GM12878 (cell line): ENCODE data around the gene CREG1. TPM values are rescaled to one million over a fixed set of nuclear protein-coding genes. Genes with fewer than 3 reads are reported as not detected.

Experiments used
- ATAC-seq: fragments of 200-7000 bp; cut with Tn5 transposase; 3 replicates; pipeline ENCODE4 v1.9.1; 2020; ENCODE audit warnings: mild to moderate bottlenecking, moderate library complexity
- BruUV-seq: library from RNA; stranded (reverse); fragments of 400-500 nt; replicated peaks from 2 replicates; lab custom pipeline; 2021; lab: Mats Ljungman, UMichigan
- CTCF ChIA-PET: fragments of 300-600 bp; sonication (Branson Sonifier 250); formaldehyde crosslinking; extraction: SDS; loops from one replicate; lab custom pipeline; 2021; ENCODE audit warnings: inconsistent platforms; lab: Yijun Ruan, JAX
- POLR2A ChIA-PET: fragments of 350-600 bp; formaldehyde crosslinking; extraction: SDS; loops from one replicate; lab custom pipeline; 2021; ENCODE audit warnings: inconsistent platforms; lab: Charles Lee
- RAD21 ChIA-PET: fragments of 300-600 bp; sonication (Branson Sonifier 250); formaldehyde crosslinking; loops from one replicate; lab custom pipeline; 2023; ENCODE audit warnings: antibody characterized with exemption; ENCODE audit not compliant: unreplicated experiment; lab: Charles Lee
- SMC1A ChIA-PET: fragments of 300-600 bp; sonication (Branson Sonifier 250); formaldehyde crosslinking; loops from one replicate; lab custom pipeline; 2023; ENCODE audit not compliant: unreplicated experiment, uncharacterized antibody; lab: Charles Lee
- DNase-seq: peaks from one replicate; pipeline ENCODE4 v3.0.0-alpha.2; 2011; ENCODE audit warnings: low read depth, low spot score
- FAIRE-seq: peaks from 3 replicates; lab custom pipeline; 2011; peaks lifted over from hg19 to GRCh38; lab: Jason Lieb, UNC
- H2AFZ ChIP-seq: 2 replicates; pipeline ENCODE4 v1.6.0; 2011; ENCODE audit warnings: low read depth, low read length, control low read depth; ENCODE audit not compliant: control insufficient read depth
- H3K27ac ChIP-seq: 2 replicates; pipeline ENCODE4 v1.5.1; 2011; ENCODE audit warnings: control low read depth; ENCODE audit not compliant: control insufficient read depth, insufficient read depth
- H3K27me3 ChIP-seq, 2 experiments: replicated peaks in 1 of 2; 2 replicates each; pipeline versions ENCODE4 v1.6.0 to v1.6.1; 2011; ENCODE audit warnings: low read length in 1 of 2; ENCODE audit not compliant: control insufficient read depth in 2 of 2, insufficient read depth in 2 of 2
- H3K36me3 ChIP-seq, 2 experiments: 2 replicates each; pipeline ENCODE4 v1.5.1; 2011; ENCODE audit warnings: low read length in 1 of 2; ENCODE audit not compliant: control insufficient read depth in 2 of 2, insufficient read depth in 2 of 2
- H3K4me1 ChIP-seq: 2 replicates; pipeline ENCODE4 v1.6.1; 2011; ENCODE audit warnings: mild to moderate bottlenecking, low read length, moderate library complexity, mixed read lengths; ENCODE audit not compliant: control insufficient read depth, insufficient read depth
- H3K4me2 ChIP-seq: 2 replicates; pipeline ENCODE4 v1.6.0; 2011; ENCODE audit warnings: control low read depth; ENCODE audit not compliant: control insufficient read depth, insufficient read depth
- H3K4me3 ChIP-seq: fragments of 200-600 bp; sonication (generic); 2 replicates; pipeline ENCODE4 v1.5.1; 2016
- H3K79me2 ChIP-seq: 2 replicates; pipeline ENCODE4 v1.6.0; 2011; ENCODE audit warnings: low read length; ENCODE audit not compliant: control insufficient read depth, insufficient read depth
- H3K9ac ChIP-seq: 2 replicates; pipeline ENCODE4 v1.8.0; 2011; ENCODE audit warnings: low read length, control low read depth, mixed read lengths; ENCODE audit not compliant: control insufficient read depth, insufficient read depth
- H3K9me3 ChIP-seq: replicated peaks from 3 replicates; pipeline ENCODE4 v1.5.1; 2011; ENCODE audit warnings: mild to moderate bottlenecking, low read length; ENCODE audit not compliant: control insufficient read depth, insufficient read depth
- H4K20me1 ChIP-seq: 2 replicates; pipeline ENCODE4 v1.6.0; 2011; ENCODE audit not compliant: control insufficient read depth, insufficient read depth
- BCLAF1 ChIP-seq: fragments of 450-650 bp; IDR thresholded peaks from 2 replicates; pipeline ENCODE4 v1.6.1; 2017; ENCODE audit warnings: antibody characterized with exemption, mild to moderate bottlenecking, moderate library complexity
- CBFB ChIP-seq: IDR thresholded peaks from 2 replicates; pipeline ENCODE4 v1.6.1; 2016; ENCODE audit warnings: antibody characterized with exemption, low read depth
- CTCF ChIP-seq, 3 experiments: IDR thresholded peaks in 2 of 3; conservative IDR thresholded peaks in 1 of 3; 2 replicates each; pipeline ENCODE4 v1.5.1; 2011; ENCODE audit warnings: low read depth in 3 of 3, low read length in 3 of 3, mild to moderate bottlenecking in 3 of 3, control low read depth in 2 of 3, moderate library complexity in 2 of 3, inconsistent platforms in 1 of 3, mixed read lengths in 1 of 3; ENCODE audit not compliant: control insufficient read depth in 2 of 3, insufficient read depth in 1 of 3; ENCODE audit errors: extremely low read depth in 1 of 3
- E4F1 ChIP-seq: fragments of 450-650 bp; IDR thresholded peaks from 2 replicates; pipeline ENCODE4 v1.6.1; 2018; ENCODE audit warnings: borderline replicate concordance, mild to moderate bottlenecking; ENCODE audit not compliant: partially characterized antibody
- IKZF1 ChIP-seq: fragments of 450-650 bp; conservative IDR thresholded peaks from 2 replicates; pipeline ENCODE4 v1.6.1; 2017; ENCODE audit warnings: antibody characterized with exemption, mild to moderate bottlenecking
- NR2C1 ChIP-seq: fragments of 450-650 bp; IDR thresholded peaks from 2 replicates; pipeline ENCODE4 v1.6.1; 2017; ENCODE audit warnings: antibody characterized with exemption, mild to moderate bottlenecking, moderate library complexity
- RAD21 ChIP-seq: IDR thresholded peaks from 2 replicates; pipeline ENCODE4 v1.6.1; 2011; ENCODE audit warnings: mild to moderate bottlenecking, low read depth, low read length, moderate library complexity; ENCODE audit not compliant: insufficient read depth
- RCOR1 ChIP-seq: conservative IDR thresholded peaks from 2 replicates; pipeline ENCODE4 v1.6.1; 2012; ENCODE audit warnings: low read depth, low read length, improper control_type of control experiment
- RUNX3 ChIP-seq: IDR thresholded peaks from 2 replicates; pipeline ENCODE4 v1.6.1; 2012; ENCODE audit warnings: low read length, inconsistent platforms
- SMAD5 ChIP-seq: IDR thresholded peaks from 2 replicates; pipeline ENCODE4 v1.6.1; 2016; ENCODE audit warnings: antibody characterized with exemption, low read depth
- SMARCA5 ChIP-seq: fragments of 450-650 bp; IDR thresholded peaks from 2 replicates; pipeline ENCODE4 v1.6.1; 2017; ENCODE audit warnings: mild to moderate bottlenecking
- YY1 ChIP-seq: IDR thresholded peaks from 2 replicates; pipeline ENCODE4 v1.6.1; 2011; ENCODE audit warnings: low read depth, mild to moderate bottlenecking, low read length
- ZNF207 ChIP-seq: fragments of 450-650 bp; IDR thresholded peaks from 2 replicates; pipeline ENCODE4 v1.6.1; 2014; ENCODE audit warnings: antibody characterized with exemption, mild to moderate bottlenecking, borderline replicate concordance
- WGBS: methylation state at CpG from one replicate; pipeline ENCODE4 v1.1.6; 2016; ENCODE audit warnings: low lambda C conversion rate; ENCODE audit not compliant: insufficient replicate concordance, insufficient coverage; ENCODE audit errors: missing lambda C conversion rate; 5-methylcytosine and 5-hydroxymethylcytosine counted together
- in situ Hi-C: fragments of 300-500 bp; cut with MboI; formaldehyde crosslinking; loops from 9 replicates; pipeline ENCODE4 v1.14.3; 2018; ENCODE audit warnings: mixed read lengths
- intact Hi-C: fragments of 100-400 bp; cut with micrococcal nuclease; formaldehyde crosslinking; loops from one replicate; pipeline ENCODE4 v1.14.2; 2022; ENCODE audit not compliant: unreplicated experiment
- polyA plus RNA-seq, 11 experiments: library from polyadenylated mRNA; depleted of rRNA in 4 of 11; unstranded in 6 of 11; stranded (reverse) in 5 of 11; fragments of >200 nt; fragmentation: Nextera tagmentation in 4 of 11; fragmentation: Illumina TruSeq in 1 of 11; extraction: Ambion mirVana in 4 of 11; extraction: Trizol in 1 of 11; gene quantifications; 1 replicate in 1 of 11; 2 replicates in 10 of 11; pipeline versions ENCODE4 v1.2.1 to v1.2.3, GENCODE V29; 2011 to 2016; ENCODE audit warnings: inconsistent platforms in 2 of 11, missing spikeins in 2 of 11, low read depth in 1 of 11
- total RNA-seq, 4 experiments: library from RNA; depleted of rRNA in 3 of 4; stranded (reverse); fragments of >200 nt in 3 of 4; fragmentation: Illumina TruSeq in 1 of 4; extraction: Trizol in 1 of 4; gene quantifications; 2 replicates each; pipeline versions ENCODE4 v1.2.1 to v1.2.3, GENCODE V29; 2013 to 2021

The CREG1 gene
- total and polyA plus RNA-seq, 10 of the 15 experiments (the other 5 are each of a cell fraction or from before 2014, with no cell fraction given) = 5.3 to 43.8 (median 22.1) TPM

- FAIRE-seq = peak; percentile 7
- BruUV-seq = no TSS peak
- intact Hi-C loops (loop anchor here (1.0 to 10.0 kb wide), 5 partner anchors 77 to 619 kb away; no protein-coding TSS in a partner anchor), in situ Hi-C loops (no loop called here)
- WGBS = 8% methylated on average over 8 of the region's 8 CpGs
- Histone ChIP-seq H3K79me2 (no peaks in the 10 kb centered on the region), H3K27ac (no peak overlapping the region), H3K9me3 (no peaks in the 10 kb centered on the region), H3K4me1 (peaks cover 4% of the 10 kb centered on the region), H3K4me3 (no peak overlapping the region), H2AFZ (peak overlapping the region; percentile 15; the same call in 1 of the 2 replicates), H3K27me3 (no peaks in the 10 kb centered on the region), H3K9ac (no peak overlapping the region), H4K20me1 (no peaks in the 10 kb centered on the region), H3K36me3 (no peaks in the 10 kb centered on the region), H3K4me2 (no peak overlapping the region)
- CTCF ChIA-PET = interaction anchor here (0.6 to 4.9 kb wide), 73 partner anchors 7 to 624 kb away, joined by 3 to 72 read pairs (median 4); partner anchors contain the start of genes CD247 and CREG1
- ATAC-seq = peak; percentile 90
- RAD21 ChIA-PET = interaction anchor here (0.6 to 4.6 kb wide), 32 partner anchors 16 to 473 kb away, joined by 3 to 38 read pairs (median 4); partner anchors contain the start of genes CREG1 and POU2F1
- POLR2A ChIA-PET = no interaction called here
- DNase-seq = no peak
- SMC1A ChIA-PET = interaction anchor here (0.6 to 4.0 kb wide), 29 partner anchors 10 to 624 kb away, joined by 3 to 34 read pairs (median 4); partner anchors contain the start of genes CD247 and CREG1
- TF ChIP-seq ZNF207 (no peak), YY1 (0 out of 2 replicates have a peak, but pooled peaks have one; percentile 23), E4F1 (no peak), CBFB (0 out of 2 replicates have a peak, but pooled peaks have one; percentile 51), IKZF1 (peak; percentile 52), RUNX3 (peak; percentile 84), RAD21 (peak; percentile 85), SMAD5 (no peak), BCLAF1 (no peak), CTCF (IDR thresholded peaks at IDR 0.05 in 2 of 3, conservative IDR thresholded peaks at IDR 0.05 in 1 of 3; ENCODE audit: control insufficient read depth in 2 of 3, extremely low read depth in 1 of 3, insufficient read depth in 1 of 3, low read depth in 3 of 3, low read length in 3 of 3) (peak; percentile 82 to 87 (median 85)), RCOR1 (no peak), NR2C1 (no peak), SMARCA5 (peak; percentile 65; the same call in 1 of the 2 replicates)
Measured at GRCh38 chr1:167533851-167534300, 19.7 kb downstream of the CREG1 start.
